GM12878 (cell line): ENCODE data around the gene KRTAP5-10. TPM values are rescaled to one million over a fixed set of nuclear protein-coding genes. Genes with fewer than 3 reads are reported as not detected.
A peak's percentile ranks its signal among the peaks of the same experiment; 100 is the strongest.
"Not testable (repeated sequence)": the region's sequence is repeated elsewhere in the genome, so short reads cannot be mapped to it uniquely, and the experiment has no call there.

ENCODE experiments used
- ATAC-seq: fragments of 200-7000 bp; cut with Tn5 transposase; 3 replicates; pipeline ENCODE4 v1.9.1; 2020; ENCODE audit warnings: mild to moderate bottlenecking, moderate library complexity
- BruUV-seq: library from RNA; stranded (reverse); fragments of 400-500 nt; replicated peaks from 2 replicates; lab custom pipeline; 2021; lab: Mats Ljungman, UMichigan
- CTCF ChIA-PET: fragments of 300-600 bp; sonication (Branson Sonifier 250); formaldehyde crosslinking; extraction: SDS; loops from one replicate; lab custom pipeline; 2021; ENCODE audit warnings: inconsistent platforms; lab: Yijun Ruan, JAX
- POLR2A ChIA-PET: fragments of 350-600 bp; formaldehyde crosslinking; extraction: SDS; loops from one replicate; lab custom pipeline; 2021; ENCODE audit warnings: inconsistent platforms; lab: Charles Lee
- RAD21 ChIA-PET: fragments of 300-600 bp; sonication (Branson Sonifier 250); formaldehyde crosslinking; loops from one replicate; lab custom pipeline; 2023; ENCODE audit warnings: antibody characterized with exemption; ENCODE audit not compliant: unreplicated experiment; lab: Charles Lee
- SMC1A ChIA-PET: fragments of 300-600 bp; sonication (Branson Sonifier 250); formaldehyde crosslinking; loops from one replicate; lab custom pipeline; 2023; ENCODE audit not compliant: unreplicated experiment, uncharacterized antibody; lab: Charles Lee
- DNase-seq: peaks from one replicate; pipeline ENCODE4 v3.0.0-alpha.2; 2011; ENCODE audit warnings: low read depth, low spot score
- FAIRE-seq: peaks from 3 replicates; lab custom pipeline; 2011; peaks lifted over from hg19 to GRCh38; lab: Jason Lieb, UNC
- H2AFZ ChIP-seq: 2 replicates; pipeline ENCODE4 v1.6.0; 2011; ENCODE audit warnings: low read depth, low read length, control low read depth; ENCODE audit not compliant: control insufficient read depth
- H3K27ac ChIP-seq: 2 replicates; pipeline ENCODE4 v1.5.1; 2011; ENCODE audit warnings: control low read depth; ENCODE audit not compliant: control insufficient read depth, insufficient read depth
- H3K27me3 ChIP-seq, 2 experiments: replicated peaks in 1 of 2; 2 replicates each; pipeline versions ENCODE4 v1.6.0 to v1.6.1; 2011; ENCODE audit warnings: low read length in 1 of 2; ENCODE audit not compliant: control insufficient read depth in 2 of 2, insufficient read depth in 2 of 2
- H3K36me3 ChIP-seq, 2 experiments: 2 replicates each; pipeline ENCODE4 v1.5.1; 2011; ENCODE audit warnings: low read length in 1 of 2; ENCODE audit not compliant: control insufficient read depth in 2 of 2, insufficient read depth in 2 of 2
- H3K4me1 ChIP-seq: 2 replicates; pipeline ENCODE4 v1.6.1; 2011; ENCODE audit warnings: mild to moderate bottlenecking, low read length, moderate library complexity, mixed read lengths; ENCODE audit not compliant: control insufficient read depth, insufficient read depth
- H3K4me2 ChIP-seq: 2 replicates; pipeline ENCODE4 v1.6.0; 2011; ENCODE audit warnings: control low read depth; ENCODE audit not compliant: control insufficient read depth, insufficient read depth
- H3K4me3 ChIP-seq: fragments of 200-600 bp; sonication (generic); 2 replicates; pipeline ENCODE4 v1.5.1; 2016
- H3K79me2 ChIP-seq: 2 replicates; pipeline ENCODE4 v1.6.0; 2011; ENCODE audit warnings: low read length; ENCODE audit not compliant: control insufficient read depth, insufficient read depth
- H3K9ac ChIP-seq: 2 replicates; pipeline ENCODE4 v1.8.0; 2011; ENCODE audit warnings: low read length, control low read depth, mixed read lengths; ENCODE audit not compliant: control insufficient read depth, insufficient read depth
- H3K9me3 ChIP-seq: replicated peaks from 3 replicates; pipeline ENCODE4 v1.5.1; 2011; ENCODE audit warnings: mild to moderate bottlenecking, low read length; ENCODE audit not compliant: control insufficient read depth, insufficient read depth
- H4K20me1 ChIP-seq: 2 replicates; pipeline ENCODE4 v1.6.0; 2011; ENCODE audit not compliant: control insufficient read depth, insufficient read depth
- CTCF ChIP-seq, 3 experiments: IDR thresholded peaks in 2 of 3; conservative IDR thresholded peaks in 1 of 3; 2 replicates each; pipeline ENCODE4 v1.5.1; 2011; ENCODE audit warnings: low read depth in 3 of 3, low read length in 3 of 3, mild to moderate bottlenecking in 3 of 3, control low read depth in 2 of 3, moderate library complexity in 2 of 3, inconsistent platforms in 1 of 3, mixed read lengths in 1 of 3; ENCODE audit not compliant: control insufficient read depth in 2 of 3, insufficient read depth in 1 of 3; ENCODE audit errors: extremely low read depth in 1 of 3
- JUNB ChIP-seq: IDR thresholded peaks from 2 replicates; pipeline ENCODE4 v1.6.1; 2016; ENCODE audit warnings: antibody characterized with exemption, mild to moderate bottlenecking
- RAD21 ChIP-seq: IDR thresholded peaks from 2 replicates; pipeline ENCODE4 v1.6.1; 2011; ENCODE audit warnings: mild to moderate bottlenecking, low read depth, low read length, moderate library complexity; ENCODE audit not compliant: insufficient read depth
- SMC3 ChIP-seq: IDR thresholded peaks from 2 replicates; pipeline ENCODE4 v1.6.1; 2011; ENCODE audit warnings: low read length, improper control_type of control experiment, borderline replicate concordance
- WGBS: methylation state at CpG from one replicate; pipeline ENCODE4 v1.1.6; 2016; ENCODE audit warnings: low lambda C conversion rate; ENCODE audit not compliant: insufficient replicate concordance, insufficient coverage; ENCODE audit errors: missing lambda C conversion rate; 5-methylcytosine and 5-hydroxymethylcytosine counted together
- in situ Hi-C: fragments of 300-500 bp; cut with MboI; formaldehyde crosslinking; loops from 9 replicates; pipeline ENCODE4 v1.14.3; 2018; ENCODE audit warnings: mixed read lengths
- intact Hi-C: fragments of 100-400 bp; cut with micrococcal nuclease; formaldehyde crosslinking; loops from one replicate; pipeline ENCODE4 v1.14.2; 2022; ENCODE audit not compliant: unreplicated experiment
- polyA plus RNA-seq, 11 experiments: library from polyadenylated mRNA; depleted of rRNA in 4 of 11; unstranded in 6 of 11; stranded (reverse) in 5 of 11; fragments of >200 nt; fragmentation: Nextera tagmentation in 4 of 11; fragmentation: Illumina TruSeq in 1 of 11; extraction: Ambion mirVana in 4 of 11; extraction: Trizol in 1 of 11; gene quantifications; 1 replicate in 1 of 11; 2 replicates in 10 of 11; pipeline versions ENCODE4 v1.2.1 to v1.2.3, GENCODE V29; 2011 to 2016; ENCODE audit warnings: inconsistent platforms in 2 of 11, missing spikeins in 2 of 11, low read depth in 1 of 11
- total RNA-seq, 4 experiments: library from RNA; depleted of rRNA in 3 of 4; stranded (reverse); fragments of >200 nt in 3 of 4; fragmentation: Illumina TruSeq in 1 of 4; extraction: Trizol in 1 of 4; gene quantifications; 2 replicates each; pipeline versions ENCODE4 v1.2.1 to v1.2.3, GENCODE V29; 2013 to 2021

The KRTAP5-10 gene
- total and polyA plus RNA-seq, 10 of the 15 experiments (the other 5 are each of a cell fraction or from before 2014, with no cell fraction given), result 0.06 to 0.10 (median 0.06) TPM; not detected in 7

GRCh38 chr11:71588822-71589545, 23.6 kb downstream of the KRTAP5-10 start:
- H2AFZ ChIP-seq, H3K27ac ChIP-seq, H3K79me2 ChIP-seq, FAIRE-seq, H4K20me1 ChIP-seq, ATAC-seq, H3K4me2 ChIP-seq, H3K36me3 ChIP-seq, POLR2A ChIA-PET, H3K9me3 ChIP-seq, H3K9ac ChIP-seq, H3K4me1 ChIP-seq: not testable (repeated sequence)
- ChIA-PET SMC1A (interaction anchor here (1.2 kb wide), 1 partner anchor 163 kb away, joined by 5 read pairs; no protein-coding TSS in a partner anchor), CTCF (interaction anchor here (0.6 to 1.5 kb wide), 4 partner anchors 13 to 170 kb away, joined by 3 to 4 read pairs (median 3); no protein-coding TSS in a partner anchor)
- peak; percentile 43; the same call in 1 of the 2 replicates for TF ChIP-seq RAD21
- peak; percentile 18; the same call in 1 of the 2 replicates for TF ChIP-seq SMC3
- TF ChIP-seq JUNB, result 0 out of 2 replicates have a peak, but pooled peaks have one; percentile 8
- TF ChIP-seq CTCF (IDR thresholded peaks at IDR 0.05 in 2 of 3, conservative IDR thresholded peaks at IDR 0.05 in 1 of 3; ENCODE audit: control insufficient read depth in 2 of 3, extremely low read depth in 1 of 3, insufficient read depth in 1 of 3, low read depth in 3 of 3, low read length in 3 of 3), result peak; percentile 42 to 53 (median 43); a peak in 4 of 6 replicates
- TF ChIP-seq, all 136 proteins: peak for 4; not testable (repeated sequence) for 132
- H3K27me3 ChIP-seq, H3K4me3 ChIP-seq, DNase-seq, BruUV-seq, intact Hi-C loops, in situ Hi-C loops, RAD21 ChIA-PET: not testable (repeated sequence)
- WGBS, result 32% methylated on average over 11 of the region's 11 CpGs

GRCh38 chr11:71589546-71589920, 24.2 kb downstream of the KRTAP5-10 start:
- H3K4me1 ChIP-seq, H4K20me1 ChIP-seq, BruUV-seq, ATAC-seq, H3K36me3 ChIP-seq, H3K4me2 ChIP-seq, FAIRE-seq, H3K27ac ChIP-seq, intact Hi-C loops, H3K4me3 ChIP-seq, H3K9ac ChIP-seq, RAD21 ChIA-PET, H3K79me2 ChIP-seq, in situ Hi-C loops, H3K9me3 ChIP-seq, H2AFZ ChIP-seq, H3K27me3 ChIP-seq, DNase-seq, POLR2A ChIA-PET: not testable (repeated sequence)
- 28% methylated on average over 8 of the region's 8 CpGs for WGBS
- SMC1A ChIA-PET, result interaction anchor here (1.2 kb wide), 1 partner anchor 163 kb away, joined by 5 read pairs; no protein-coding TSS in a partner anchor
- CTCF ChIA-PET, result interaction anchor here (0.6 to 1.5 kb wide), 4 partner anchors 14 to 171 kb away, joined by 3 to 4 read pairs (median 3); no protein-coding TSS in a partner anchor

- H3K9me3 ChIP-seq, H3K4me2 ChIP-seq, SMC1A ChIA-PET, H2AFZ ChIP-seq, H3K27me3 ChIP-seq, H3K9ac ChIP-seq, H3K36me3 ChIP-seq, CTCF ChIA-PET, H3K4me3 ChIP-seq, POLR2A ChIA-PET, ATAC-seq, intact Hi-C loops, H4K20me1 ChIP-seq, FAIRE-seq, H3K27ac ChIP-seq, DNase-seq, in situ Hi-C loops, RAD21 ChIA-PET, H3K79me2 ChIP-seq, H3K4me1 ChIP-seq, BruUV-seq: not testable (repeated sequence)
- 25% methylated on average over 11 of the region's 11 CpGs for WGBS
Observed at GRCh38 chr11:71603221-71603620, 37.9 kb downstream of the KRTAP5-10 start.
